NCI-H1417 treated with DMSO at 0.1 percent for 48 hours (cell line): Measurements from ENCODE around the gene MESP2.
"Not testable (repeated sequence)": the region's sequence is repeated elsewhere in the genome, so short reads cannot be mapped to it uniquely, and the experiment has no call there.

Experiments
- DNase-seq: peaks from one replicate; lab custom pipeline; 2025; lab: John Stamatoyannopoulos, UW

Gene MESP2

DNA sequence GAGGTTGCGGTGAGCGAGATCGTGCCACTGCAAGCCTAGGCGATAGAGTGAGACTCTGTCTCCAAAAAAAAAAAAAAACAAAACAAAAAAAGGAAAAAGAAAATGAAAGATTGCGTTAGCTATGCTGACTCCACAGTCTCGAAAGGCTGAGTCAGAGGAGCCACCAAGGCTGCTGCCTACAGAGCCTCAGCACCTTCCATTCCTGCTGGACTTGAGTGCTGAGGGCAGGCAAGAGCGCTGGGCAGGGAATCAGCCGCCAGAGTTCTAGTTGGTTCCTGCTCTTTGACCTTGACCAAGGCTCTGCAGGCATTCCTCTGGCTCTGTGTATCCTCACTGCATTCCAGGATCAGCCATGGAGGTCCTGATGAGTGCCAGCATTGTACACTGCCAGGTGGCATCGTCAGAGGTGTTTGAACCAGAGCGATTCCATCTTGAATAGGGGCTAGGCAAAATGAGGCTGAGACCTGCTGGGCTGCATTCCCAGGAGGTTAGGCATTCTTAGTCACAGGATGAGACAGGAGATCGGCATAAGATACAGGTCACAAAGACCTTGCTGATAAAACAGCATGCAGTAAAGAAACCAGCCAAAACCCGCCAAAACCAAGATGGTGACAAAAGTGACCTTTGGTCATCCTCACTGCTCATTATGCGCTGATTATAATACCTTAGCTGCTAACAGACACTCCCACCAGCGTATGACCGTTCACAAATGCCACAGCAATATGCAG is 5.9 kb downstream of the MESP2 start:
- DNase-seq = no peak

DNA sequence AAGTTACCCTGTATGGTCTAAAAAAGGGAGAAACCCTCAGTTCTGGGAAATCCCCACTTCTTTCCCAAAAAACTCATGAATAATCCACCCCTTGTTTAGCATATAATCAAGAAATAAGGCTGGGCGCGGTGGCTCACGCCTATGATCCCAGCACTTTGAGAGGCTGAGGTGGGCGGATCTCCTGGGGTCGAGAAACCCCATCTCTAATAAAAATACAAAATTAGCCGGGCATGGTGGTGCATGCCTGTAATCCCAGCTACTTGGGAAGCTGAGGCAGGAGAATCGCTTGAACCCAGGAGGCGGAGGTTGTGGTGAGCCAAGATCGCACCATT is 6.5 kb downstream of the MESP2 start:
- not testable (repeated sequence) for DNase-seq

GRCh38 chr15:89783111-89783860 is 7.2 kb downstream of the MESP2 start:
- DNase-seq = no peak

GRCh38 chr15:89783861-89784685 is 7.9 kb downstream of the MESP2 start:
- DNase-seq = no peak

DNA sequence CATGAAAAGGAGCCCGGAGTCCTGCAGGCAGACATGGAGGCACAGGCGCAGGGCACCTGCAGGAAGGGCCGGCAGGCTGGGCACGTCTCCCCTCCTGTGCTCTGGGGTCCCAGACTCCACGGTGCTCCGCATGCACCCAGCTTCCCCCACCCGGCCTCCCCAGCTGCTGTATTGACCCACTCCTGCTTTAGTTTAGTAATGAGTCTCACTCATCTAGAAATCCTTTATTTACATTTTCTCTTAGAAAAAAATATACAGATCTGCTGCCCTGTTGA is 8.5 kb downstream of the MESP2 start:
- DNase-seq = no peak

DNA sequence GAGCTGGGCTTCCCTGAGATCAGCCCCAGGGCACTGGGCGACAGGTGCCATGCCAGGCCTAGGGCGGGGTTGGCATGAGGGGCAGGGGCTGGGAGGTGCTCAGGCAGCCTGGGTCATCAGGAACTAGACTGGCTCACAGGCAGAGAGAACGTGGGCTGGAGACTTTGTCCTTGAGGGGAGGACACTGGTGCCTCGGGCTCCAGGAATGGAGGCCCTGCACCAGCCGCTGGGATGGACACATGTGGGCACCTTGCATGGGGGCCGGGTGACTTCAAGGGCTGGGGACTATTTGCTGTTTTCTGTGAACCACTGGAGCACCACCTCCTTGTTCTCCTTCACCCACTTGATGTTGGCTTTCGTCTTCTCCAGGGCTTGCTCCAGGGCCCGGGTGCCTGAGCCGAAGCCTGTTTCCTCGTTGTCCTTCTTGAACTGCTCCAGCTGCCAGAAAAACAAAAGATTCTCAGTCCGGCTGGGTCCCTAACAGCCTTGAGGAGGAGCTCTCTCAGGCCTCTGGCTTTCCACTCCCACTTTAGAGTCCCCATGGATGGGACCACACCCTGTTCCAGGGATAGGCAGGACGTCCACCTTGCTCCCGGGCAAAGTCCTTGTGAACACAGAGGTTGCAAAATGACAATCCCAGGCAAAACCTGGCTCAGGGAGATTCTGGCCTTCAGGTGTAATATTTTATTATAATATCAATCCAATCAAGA is 9.1 kb downstream of the MESP2 start:
- DNase-seq = no peak

- DNase-seq = no peak
Measured at GRCh38 chr15:89785774-89786140, 9.6 kb downstream of the MESP2 start.

DNA sequence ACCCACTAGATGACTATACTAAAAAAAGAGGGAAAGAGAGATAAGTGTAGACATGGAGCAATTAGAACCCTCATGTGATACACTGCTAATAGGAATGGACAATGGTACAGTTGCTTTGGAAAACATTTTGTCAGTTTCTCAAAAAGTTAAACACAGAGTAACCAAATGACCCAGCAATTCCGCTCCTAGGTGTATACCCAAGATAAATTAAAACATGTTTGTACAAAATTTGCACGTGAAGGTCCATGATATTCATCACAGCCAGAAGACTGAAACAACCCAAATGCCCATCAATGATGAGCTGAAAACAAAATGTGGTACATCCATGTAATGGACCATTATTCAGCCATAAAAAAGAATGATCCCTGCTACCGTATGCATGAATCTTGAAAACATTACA is 11.8 kb downstream of the MESP2 start:
- DNase-seq = no peak

GRCh38 chr15:89788585-89788984 is 12.5 kb downstream of the MESP2 start:
- not testable (repeated sequence) for DNase-seq

GRCh38 chr15:89790206-89790605 is 14.1 kb downstream of the MESP2 start:
- DNase-seq = no peak

DNA sequence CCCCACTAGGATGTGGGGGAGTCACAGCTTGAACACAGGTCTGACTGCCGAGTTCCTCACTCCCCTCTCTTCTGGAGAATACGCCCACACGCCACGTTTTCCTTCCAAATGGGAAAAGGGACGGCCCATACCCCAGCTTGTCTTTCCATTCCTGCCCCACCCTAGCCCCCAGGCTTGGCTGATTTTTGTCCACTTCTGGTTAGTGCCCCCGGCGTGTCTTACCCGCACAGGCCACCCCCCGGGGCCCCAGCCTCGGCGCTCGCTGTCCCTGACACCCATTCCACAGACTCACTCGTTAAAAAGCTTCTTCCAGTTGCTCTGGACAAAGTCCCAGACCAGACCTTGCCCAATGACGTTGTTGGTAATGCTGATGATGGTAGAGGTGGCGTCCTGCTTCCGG is 14.5 kb downstream of the MESP2 start:
- no peak for DNase-seq

DNA sequence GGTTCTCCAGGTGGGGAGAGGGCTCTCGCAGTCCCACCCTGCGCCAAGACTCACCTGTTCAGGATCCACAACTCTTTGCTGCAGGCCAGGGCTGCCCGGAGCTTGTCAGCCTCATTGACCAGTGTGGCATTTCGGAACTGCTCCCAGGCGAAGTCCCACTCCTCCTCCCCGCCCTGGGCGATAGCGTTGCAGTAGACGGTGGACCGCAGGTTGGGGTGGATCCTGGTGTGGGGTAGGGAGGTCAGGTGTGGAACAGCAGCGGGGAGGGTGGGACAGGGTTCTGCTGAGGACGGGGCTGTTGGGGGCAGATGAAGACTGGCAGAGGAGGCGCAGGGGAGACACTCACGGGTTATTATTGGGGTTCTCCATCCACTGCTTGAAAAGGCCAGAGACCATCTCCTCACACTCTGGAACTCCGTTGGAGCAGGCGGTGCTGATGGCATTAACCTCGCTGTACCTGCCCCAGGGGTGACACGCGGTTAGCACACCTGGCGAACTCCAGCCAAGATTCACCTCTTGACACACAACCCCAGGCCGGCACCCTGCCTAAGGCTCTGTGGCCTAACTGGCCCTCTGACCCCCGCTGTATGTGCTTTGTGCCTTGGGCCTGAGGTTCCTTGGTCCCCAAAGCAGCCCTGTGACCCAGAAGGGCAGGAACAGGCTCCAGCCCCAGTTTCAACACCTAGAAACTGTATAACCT is 16.1 kb downstream of the MESP2 start:
- DNase-seq = no peak

DNA sequence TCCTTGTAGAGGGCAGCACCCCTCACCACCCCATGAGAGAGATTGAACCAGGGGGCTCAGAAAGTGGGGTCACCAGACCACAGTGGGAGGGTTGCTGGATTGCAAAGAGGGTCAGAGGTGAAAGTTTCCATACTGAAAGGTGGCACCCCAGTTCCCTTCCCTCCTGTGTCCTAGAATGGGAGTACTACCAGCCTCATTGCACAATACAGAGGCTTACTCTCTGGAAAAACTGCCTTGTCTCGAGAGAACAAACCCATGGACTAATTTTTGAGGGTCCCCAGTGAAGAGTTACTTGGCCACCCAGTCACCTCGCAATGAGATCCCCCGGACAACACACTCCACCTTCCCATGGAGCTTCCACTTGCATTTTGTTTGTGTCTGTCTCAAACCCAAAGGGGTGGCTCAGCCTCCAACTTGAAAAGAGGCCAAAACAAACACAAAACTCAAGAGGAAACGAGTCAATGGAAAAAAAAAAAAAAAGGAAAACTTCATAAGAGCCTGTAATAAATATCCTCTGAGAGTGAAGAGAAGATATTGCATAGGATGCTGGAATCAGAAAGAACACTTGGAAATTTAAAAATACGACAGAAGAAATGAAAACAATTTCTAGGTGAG is 18.6 kb downstream of the MESP2 start:
- DNase-seq = no peak

- DNase-seq = no peak
Measured at GRCh38 chr15:89795996-89796395, 19.9 kb downstream of the MESP2 start.

- DNase-seq = no peak
Measured at GRCh38 chr15:89797678-89798201, 21.6 kb downstream of the MESP2 start.

DNA sequence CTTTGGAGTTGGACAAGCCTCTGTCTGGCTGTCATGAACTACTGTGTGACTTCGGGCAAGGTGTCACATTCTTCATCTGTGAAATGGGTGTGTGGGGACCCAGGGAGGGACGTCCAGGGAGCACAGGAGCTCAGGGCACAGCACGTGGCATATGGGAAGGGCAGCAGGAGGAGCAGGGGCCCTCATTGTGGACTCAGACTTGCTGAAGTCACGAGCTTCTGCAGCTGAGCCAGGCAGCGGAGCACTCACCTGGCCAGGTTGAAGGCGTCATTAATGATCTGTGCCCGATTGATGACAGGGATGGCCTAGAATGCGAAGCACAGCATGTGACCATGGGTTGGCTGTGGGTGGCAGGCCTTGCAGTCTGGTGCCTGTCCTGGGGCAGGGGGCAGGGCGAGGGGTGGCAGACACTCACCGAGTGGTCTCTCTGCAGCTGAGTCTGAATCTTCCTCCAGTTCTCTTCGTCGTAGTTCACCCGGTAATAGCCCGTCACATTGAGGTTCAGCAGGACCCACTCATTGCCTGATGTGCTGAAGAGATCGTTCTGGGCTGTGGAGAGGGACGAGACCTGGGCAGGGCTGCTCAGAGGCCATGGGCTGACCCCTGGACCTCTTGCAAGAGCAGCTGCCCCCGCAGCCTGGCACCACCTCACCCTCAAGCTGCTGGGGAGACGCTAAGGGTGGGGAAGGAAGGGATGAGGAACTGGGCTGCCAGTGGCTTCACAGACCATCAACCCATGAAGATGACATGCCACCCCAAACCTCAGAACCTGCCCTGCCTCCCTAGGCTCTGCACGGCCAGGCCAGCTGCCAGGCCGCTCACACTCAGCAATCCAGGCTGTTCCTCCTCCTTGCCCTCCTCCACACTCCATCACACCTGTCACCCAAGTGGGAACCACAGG is 23.1 kb downstream of the MESP2 start:
- DNase-seq = no peak

DNA sequence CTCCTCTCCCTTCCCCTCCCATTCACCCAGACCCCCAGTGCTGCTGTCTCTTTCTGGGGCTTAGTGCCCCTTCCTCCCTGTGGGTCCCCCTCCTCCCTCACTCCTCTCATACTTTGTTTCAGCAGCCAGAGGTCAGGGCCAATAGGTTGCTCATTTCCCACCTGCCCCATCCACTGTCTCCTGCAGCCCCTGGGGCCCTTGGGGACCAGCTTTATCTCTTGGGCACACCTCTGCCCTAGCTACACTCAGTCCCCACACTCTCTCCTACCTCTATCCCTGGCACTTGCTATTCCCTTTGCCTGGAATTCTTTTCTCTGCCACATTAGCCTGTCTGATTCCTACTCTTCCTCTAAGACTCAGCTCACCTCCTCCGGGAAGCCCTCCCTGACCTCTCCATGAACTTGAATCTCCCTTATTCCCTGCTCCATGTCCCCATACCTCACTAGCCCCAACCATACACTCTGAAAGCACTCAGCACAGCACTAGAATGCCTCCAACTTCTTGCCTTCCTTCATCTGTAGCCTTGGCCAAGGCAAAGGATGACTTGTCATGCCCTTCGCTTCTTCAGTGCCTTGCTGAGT is 23.9 kb downstream of the MESP2 start:
- DNase-seq = no peak

- DNase-seq = no peak
Measured at GRCh38 chr15:89801471-89802195, 25.5 kb downstream of the MESP2 start.
